Measurements from ENCODE around the gene CRTAC1.
A peak's percentile ranks its signal among the peaks of the same experiment; 100 is the strongest.
"Not testable (repeated sequence)": the region's sequence is repeated elsewhere in the genome, so short reads cannot be mapped to it uniquely, and the experiment has no call there.

Gene CRTAC1

GRCh38 chr10:97869091-97870042 is 161.1 kb downstream of the CRTAC1 start:
- peak; percentile 95 for DNase-seq (ENCODE audit: low spot score)

GRCh38 chr10:97868134-97868685 is 162.2 kb downstream of the CRTAC1 start:
- no peak for DNase-seq (ENCODE audit: low spot score)

- no peak for DNase-seq (ENCODE audit: low spot score)
These were observed 163.1 kb downstream of the CRTAC1 start for GRCh38 chr10:97867220-97867800.

- no peak for DNase-seq (ENCODE audit: low spot score)
These were observed 163.7 kb downstream of the CRTAC1 start for GRCh38 chr10:97866524-97867219.

- no peak for DNase-seq (ENCODE audit: low spot score)
These were observed 164.9 kb downstream of the CRTAC1 start for GRCh38 chr10:97865488-97865887.

GRCh38 chr10:97863808-97864207 is 166.6 kb downstream of the CRTAC1 start:
- DNase-seq (ENCODE audit: low spot score), result no peak

- DNase-seq (ENCODE audit: low spot score), result peak; percentile 50
These were observed 168.5 kb downstream of the CRTAC1 start for GRCh38 chr10:97861924-97862323.

GRCh38 chr10:97861097-97861750 is 169.2 kb downstream of the CRTAC1 start:
- peak; percentile 91 for DNase-seq (ENCODE audit: low spot score)

GRCh38 chr10:97858001-97858439 is 172.4 kb downstream of the CRTAC1 start:
- peak; percentile 83 for DNase-seq (ENCODE audit: low spot score)

- peak; percentile 30 for DNase-seq (ENCODE audit: low spot score)
These were observed 175.7 kb downstream of the CRTAC1 start for GRCh38 chr10:97854743-97855142.

- DNase-seq (ENCODE audit: low spot score), result peak; percentile 46
These were observed 177.5 kb downstream of the CRTAC1 start for GRCh38 chr10:97852840-97853405.

- no peak for DNase-seq (ENCODE audit: low spot score)
These were observed 178.1 kb downstream of the CRTAC1 start for GRCh38 chr10:97852277-97852676.

- DNase-seq (ENCODE audit: low spot score), result no peak
These were observed 178.9 kb downstream of the CRTAC1 start for GRCh38 chr10:97851341-97852001.

GRCh38 chr10:97850446-97850845 is 180.0 kb downstream of the CRTAC1 start:
- no peak for DNase-seq (ENCODE audit: low spot score)

GRCh38 chr10:97849687-97850402 is 180.6 kb downstream of the CRTAC1 start, which contains the start of gene GOLGA7B:
Gene GOLGA7B (plus strand): TSS chr10:97849843. CDS start chr10:97850304, 461 bp downstream.
- DNase-seq (ENCODE audit: low spot score), result peak; percentile 46

- peak; percentile 38 for DNase-seq (ENCODE audit: low spot score)
These were observed 181.2 kb downstream of the CRTAC1 start for GRCh38 chr10:97849103-97849686.

- no peak for DNase-seq (ENCODE audit: low spot score)
These were observed 185.7 kb downstream of the CRTAC1 start for GRCh38 chr10:97844678-97845077.

- DNase-seq (ENCODE audit: low spot score), result not testable (repeated sequence)
These were observed 186.4 kb downstream of the CRTAC1 start for GRCh38 chr10:97843972-97844371.

- no peak for DNase-seq (ENCODE audit: low spot score)
These were observed 187.1 kb downstream of the CRTAC1 start for GRCh38 chr10:97843281-97843671.

Measured in kidney tubule cell (primary cell).